ENCODE data around the gene LLGL1.

DNA sequence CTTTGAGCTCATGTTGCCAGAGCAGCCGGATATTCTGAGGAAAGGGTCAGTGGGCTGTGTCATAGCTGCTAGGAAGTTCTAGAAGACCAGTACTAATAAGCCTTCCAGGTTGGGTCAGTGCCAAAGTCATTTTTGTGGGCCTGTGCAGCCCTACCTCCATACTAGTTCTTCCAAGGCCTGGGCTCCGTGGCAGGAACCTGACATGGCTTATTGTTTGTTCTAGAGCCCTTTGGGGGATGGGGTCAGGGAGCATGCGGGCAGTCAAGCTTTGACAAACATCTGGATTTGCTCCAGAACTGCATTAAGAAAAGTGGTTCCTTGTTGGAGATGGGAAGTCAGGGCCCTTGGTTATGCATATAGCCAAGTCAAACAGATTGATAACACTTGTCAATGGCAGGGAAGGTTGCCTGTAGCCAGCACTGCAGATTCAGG lies 34.2 kb upstream of the LLGL1 start:
- TF ChIP-seq ELF4 (IDR thresholded peaks at IDR 0.05) (no peak), SUZ12 (IDR thresholded peaks at IDR 0.05) (no peak), HDGF (IDR thresholded peaks at IDR 0.05; ENCODE audit: borderline replicate concordance) (no peak), SP1 (IDR thresholded peaks at IDR 0.05) (no peak), NFRKB (IDR thresholded peaks at IDR 0.05) (no peak), BHLHE40 (IDR thresholded peaks at IDR 0.05; ENCODE audit: borderline replicate concordance) (no peak)
